Measurements from ENCODE around the gene KRTAP10-9.

DNA sequence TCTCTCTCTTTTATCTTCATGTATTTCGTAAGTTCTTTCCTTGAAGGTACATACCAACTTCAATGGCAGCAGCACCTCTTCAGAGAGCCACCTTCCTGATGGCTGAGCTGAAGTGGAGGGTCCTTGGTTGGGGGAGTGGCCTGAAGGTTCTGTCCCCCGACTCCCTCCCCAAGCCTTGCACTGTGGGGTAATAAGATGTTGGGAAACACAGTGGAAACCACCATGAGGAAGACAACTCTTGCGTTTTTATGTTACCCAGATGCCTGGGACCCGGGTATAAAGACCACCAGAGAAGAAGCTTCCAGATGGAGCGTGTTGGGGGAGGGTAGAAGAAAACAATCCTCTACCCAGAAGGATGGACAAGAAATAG lies 31.6 kb downstream of the KRTAP10-9 start:
- TF ChIP-seq CTCF (IDR thresholded peaks at IDR 0.05 in 8 of 11, conservative IDR thresholded peaks at IDR 0.05 in 3 of 11) (no peak), POLR2AphosphoS5 (IDR thresholded peaks at IDR 0.05) (no peak)
